K562 (cell line): ENCODE data around the gene TSPYL2. TPM values are rescaled to one million over a fixed set of nuclear protein-coding genes. Genes with fewer than 3 reads are reported as not detected.

ENCODE experiments used
- ATAC-seq: fragments of 200-7000 bp; cut with Tn5 transposase; 3 replicates; pipeline ENCODE4 v1.9.1; 2020; ENCODE audit warnings: moderate library complexity
- Bru-seq: library from RNA; stranded (reverse); fragments of 400-500 nt; gene quantifications from one replicate; lab custom pipeline; 2021; lab: Mats Ljungman, UMichigan
- BruChase-seq, 2 experiments: library from RNA; stranded (reverse); fragments of 400-500 nt; gene quantifications; one replicate each; lab custom pipeline; 2021; lab: Mats Ljungman, UMichigan
- BruUV-seq: library from RNA; stranded (reverse); fragments of 400-500 nt; replicated peaks from 2 replicates; lab custom pipeline; 2021; lab: Mats Ljungman, UMichigan
- CTCF ChIA-PET: fragments of 300-600 bp; formaldehyde crosslinking; extraction: SDS; loops from one replicate; lab custom pipeline; 2021; ENCODE audit warnings: low intra/inter-chr PET ratio; lab: Yijun Ruan, JAX
- POLR2A ChIA-PET: fragments of 300-600, 350-650 bp; sonication (Branson Sonifier 250); formaldehyde crosslinking; extraction: SDS; loops from one replicate; lab custom pipeline; 2021; ENCODE audit warnings: antibody characterized with exemption, inconsistent platforms; lab: Yijun Ruan, JAX
- DNase-seq, 4 experiments: peaks; one replicate each; pipeline versions ENCODE4 v3.0.0 to v3.0.0-alpha.2; 2011 to 2018; ENCODE audit warnings: low spot score in 3 of 4, mixed read lengths in 3 of 4; ENCODE audit errors: extremely low read depth in 1 of 4
- FAIRE-seq: peaks from 2 replicates; lab custom pipeline; 2011; peaks lifted over from hg19 to GRCh38; lab: Jason Lieb, UNC
- H2AFZ ChIP-seq: 2 replicates; pipeline ENCODE4 v1.6.0; 2011; ENCODE audit warnings: low read depth, low read length, control low read depth, inconsistent platforms
- H3K27ac ChIP-seq: fragments of 200-600 bp; 3 replicates; pipeline ENCODE4 v1.8.0; 2011; ENCODE audit warnings: low read depth, mild to moderate bottlenecking, control low read depth, inconsistent platforms, low read length, moderate library complexity, mixed read lengths; ENCODE audit errors: extremely low read depth
- H3K27me3 ChIP-seq, 2 experiments: fragments of 300-600 bp in 1 of 2; 2 replicates in 1 of 2; 3 replicates in 1 of 2; pipeline versions ENCODE4 v1.6.0 to v1.8.0; 2011; ENCODE audit warnings: inconsistent platforms in 2 of 2, low read length in 2 of 2, mild to moderate bottlenecking in 1 of 2, mixed read lengths in 1 of 2, moderate library complexity in 1 of 2; ENCODE audit not compliant: control insufficient read depth in 2 of 2, insufficient read depth in 2 of 2
- H3K36me3 ChIP-seq: fragments of 300-600 bp; 3 replicates; pipeline ENCODE4 v1.8.0; 2011; ENCODE audit warnings: mild to moderate bottlenecking, low read length, inconsistent platforms; ENCODE audit not compliant: control insufficient read depth, insufficient read depth
- H3K4me1 ChIP-seq, 2 experiments: fragments of 200-600 bp in 1 of 2; replicated peaks in 1 of 2; 2 replicates in 1 of 2; 3 replicates in 1 of 2; pipeline versions ENCODE4 v1.5.1 to v1.8.0; 2011; ENCODE audit warnings: inconsistent platforms in 2 of 2, low read length in 2 of 2, mild to moderate bottlenecking in 1 of 2, mixed read lengths in 1 of 2, moderate library complexity in 1 of 2; ENCODE audit not compliant: control insufficient read depth in 2 of 2, insufficient read depth in 2 of 2
- H3K4me2 ChIP-seq: 2 replicates; pipeline ENCODE4 v1.6.1; 2011; ENCODE audit warnings: low read length, control low read depth, inconsistent platforms, mixed read lengths; ENCODE audit not compliant: insufficient read depth
- H3K4me3 ChIP-seq: fragments of 200-600 bp; sonication (generic), shearing (Covaris generic); 2 replicates; pipeline ENCODE4 v1.5.1; 2016; ENCODE audit warnings: control low read depth, inconsistent platforms
- H3K79me2 ChIP-seq: fragments of 200-600 bp; 3 replicates; pipeline ENCODE4 v1.8.0; 2011; ENCODE audit warnings: low read length, inconsistent platforms; ENCODE audit not compliant: control insufficient read depth, insufficient read depth
- H3K9ac ChIP-seq, 2 experiments: 2 replicates each; pipeline versions ENCODE4 v1.6.0 to v1.6.1; 2011; ENCODE audit warnings: low read depth in 2 of 2, low read length in 2 of 2, control low read depth in 1 of 2, inconsistent platforms in 1 of 2, mild to moderate bottlenecking in 1 of 2, mixed read lengths in 1 of 2; ENCODE audit not compliant: insufficient read depth in 1 of 2
- H3K9me1 ChIP-seq: one replicate; pipeline ENCODE4 v1.6.0; 2011; ENCODE audit warnings: inconsistent platforms, mild to moderate bottlenecking, low read length, moderate library complexity; ENCODE audit not compliant: control insufficient read depth, insufficient read depth
- H3K9me3 ChIP-seq: replicated peaks from 2 replicates; pipeline ENCODE4 v1.5.1; 2011; ENCODE audit warnings: low read depth, low read length, inconsistent platforms; ENCODE audit not compliant: control insufficient read depth, insufficient read depth
- H4K20me1 ChIP-seq: replicated peaks from 2 replicates; pipeline ENCODE4 v1.6.1; 2011; ENCODE audit warnings: low read length, inconsistent platforms, mixed read lengths; ENCODE audit not compliant: control insufficient read depth, insufficient read depth
- ARID1B ChIP-seq: fragments of 450-650 bp; IDR thresholded peaks from 2 replicates; pipeline ENCODE4 v1.6.1; 2016; ENCODE audit warnings: antibody characterized with exemption, mild to moderate bottlenecking, inconsistent platforms
- CAMTA2 ChIP-seq: fragments of 250-450 bp; sonication (Bioruptor Pico); conservative IDR thresholded peaks from 2 replicates; pipeline ENCODE4 v1.5.1; 2022
- CEBPB ChIP-seq: fragments of 450-650 bp; IDR thresholded peaks from 2 replicates; pipeline ENCODE4 v1.6.1; 2016; ENCODE audit warnings: missing genetic modification characterization, missing compliant biosample characterization
- ELF2 ChIP-seq: fragments of 250-450 bp; sonication (Bioruptor Pico); IDR thresholded peaks from 2 replicates; pipeline ENCODE4 v1.5.0; 2021; ENCODE audit warnings: mild to moderate bottlenecking
- IRF2 ChIP-seq: sonication (generic); formaldehyde crosslinking; IDR thresholded peaks from 2 replicates; pipeline ENCODE4 v1.8.1; 2022; ENCODE audit warnings: mild to moderate bottlenecking, missing genetic modification reagents
- NFRKB ChIP-seq: fragments of 450-650 bp; IDR thresholded peaks from 2 replicates; pipeline ENCODE4 v1.6.1; 2016; ENCODE audit warnings: low read depth
- RFX1 ChIP-seq: fragments of 450-650 bp; IDR thresholded peaks from 2 replicates; pipeline ENCODE4 v1.6.1; 2016; ENCODE audit warnings: mild to moderate bottlenecking, moderate library complexity
- RHOXF2B ChIP-seq: fragments of 250-450 bp; sonication (Bioruptor Pico); conservative IDR thresholded peaks from 2 replicates; pipeline ENCODE4 v1.5.1; 2021
- SRSF3 ChIP-seq: fragments of 200-400 bp; formaldehyde crosslinking; IDR thresholded peaks from 2 replicates; pipeline ENCODE4 v1.6.1; 2016; ENCODE audit warnings: mild to moderate bottlenecking, low read length, moderate library complexity; ENCODE audit not compliant: insufficient read depth
- SUPT5H ChIP-seq: fragments of 450-650 bp; IDR thresholded peaks from 2 replicates; pipeline ENCODE4 v1.6.1; 2016
- ZKSCAN1 ChIP-seq: fragments of 150-350 bp; IDR thresholded peaks from 2 replicates; pipeline ENCODE4 v1.6.1; 2016; ENCODE audit warnings: low read depth, low read length
- ZNF324 ChIP-seq: fragments of 250-450 bp; sonication (Bioruptor Pico); IDR thresholded peaks from 2 replicates; pipeline ENCODE4 v1.4.0; 2020; ENCODE audit warnings: mild to moderate bottlenecking
- ZNF589 ChIP-seq: fragments of 200-800 bp; sonication (Bioruptor generic); IDR thresholded peaks from 2 replicates; pipeline ENCODE4 v1.6.1; 2016; ENCODE audit warnings: low read depth, missing genetic modification characterization, missing compliant biosample characterization
- ZNF644 ChIP-seq: fragments of 200-800 bp; sonication (Bioruptor generic); IDR thresholded peaks from 2 replicates; pipeline ENCODE4 v1.6.1; 2016; ENCODE audit warnings: low read depth, missing genetic modification characterization, missing compliant biosample characterization
- WGBS: fragments of 100-300 bp; shearing (Covaris generic); methylation state at CpG from one replicate; pipeline ENCODE4 v1.1.6; 2016; ENCODE audit warnings: low coverage, mixed read lengths; ENCODE audit not compliant: insufficient coverage; ENCODE audit errors: missing lambda C conversion rate; 5-methylcytosine and 5-hydroxymethylcytosine counted together
- in situ Hi-C: fragments of 300-500 bp; cut with MboI; formaldehyde crosslinking; loops from 4 replicates; pipeline ENCODE4 v1.15.0; 2018; ENCODE audit warnings: inconsistent platforms, mixed read lengths
- intact Hi-C: fragments of 100-400 bp; cut with micrococcal nuclease; formaldehyde crosslinking; loops from 2 replicates; pipeline ENCODE4 v1.14.2; 2022
- long read RNA-seq, 3 experiments: library from polyadenylated mRNA in 2 of 3; library from RNA in 1 of 3; unstranded in 2 of 3; stranded (forward) in 1 of 3; transcript quantifications; one replicate each; pipeline ENCODE4 v2.0.0, GENCODE V29; 2019 to 2022
- polyA minus RNA-seq, 3 experiments: library from RNA; depleted of rRNA, polyadenylated mRNA; stranded (reverse); fragments of >200 nt; gene quantifications; 2 replicates each; pipeline ENCODE4 v1.2.3, GENCODE V29; 2011
- polyA plus RNA-seq, 8 experiments: library from polyadenylated mRNA; depleted of rRNA in 4 of 8; stranded (reverse) in 5 of 8; unstranded in 3 of 8; fragments of >200 nt; fragmentation: Nextera tagmentation in 2 of 8; fragmentation: Illumina TruSeq in 1 of 8; extraction: Ambion mirVana in 2 of 8; extraction: Trizol in 1 of 8; gene quantifications; 2 replicates each; pipeline versions ENCODE4 v1.2.1 to v1.2.3, GENCODE V29; 2011 to 2014; ENCODE audit warnings: inconsistent platforms in 1 of 8, missing spikeins in 1 of 8
- total RNA-seq, 7 experiments: library from RNA; depleted of rRNA in 6 of 7; stranded (reverse); fragments of >200 nt in 6 of 7; fragmentation: Illumina TruSeq in 2 of 7; extraction: Trizol in 2 of 7; gene quantifications; 2 replicates each; pipeline versions ENCODE4 v1.2.1 to v1.2.3, GENCODE V29; 2011 to 2021; ENCODE audit warnings: low replicate concordance in 1 of 7
- TF ChIP-seq, protein P1 (sequence below): fragments of 450-650 bp; conservative IDR thresholded peaks from 2 replicates; pipeline ENCODE4 v1.6.1; 2016; ENCODE audit warnings: missing genetic modification characterization, low read depth, mild to moderate bottlenecking, missing compliant biosample characterization, moderate library complexity
- TF ChIP-seq, protein P2 (sequence below): fragments of 250-450 bp; sonication (Bioruptor Pico); IDR thresholded peaks from 2 replicates; pipeline ENCODE4 v1.5.0; 2020; ENCODE audit warnings: mild to moderate bottlenecking

The TSPYL2 gene
- 25.0 and 49.1 TPM in 2 replicates for total RNA-seq (2011; cell fraction: chromatin; rRNA removed; ENCODE audit: low replicate concordance)
- total RNA-seq (2011; cell fraction: nucleolus; rRNA removed): 11.3 and 20.2 TPM in 2 replicates
- 19.7 and 20.6 TPM in 2 replicates for total RNA-seq (2011; cell fraction: nucleoplasm; rRNA removed)
- total RNA-seq (2014; rRNA removed) (10.8 and 11.3 TPM in 2 replicates), total RNA-seq (2014; rRNA removed; fragmentation: Illumina TruSeq; extraction: Trizol) (7.4 and 9.8 TPM in 2 replicates), total RNA-seq (2015; rRNA removed; fragmentation: Illumina TruSeq; extraction: Trizol) (6.5 and 7.2 TPM in 2 replicates), total RNA-seq (2021) (10.8 and 12.1 TPM in 2 replicates), polyA plus RNA-seq (2011; rRNA removed) (18.6 and 20.0 TPM in 2 replicates), polyA plus RNA-seq (2014; fragmentation: Illumina TruSeq; extraction: Trizol) (16.8 and 17.1 TPM in 2 replicates), polyA plus RNA-seq (2014; fragmentation: Nextera tagmentation; extraction: Ambion mirVana) (under 1 TPM; 0.41 to 0.88 TPM), polyA plus RNA-seq (2014; rRNA removed) (11.0 and 15.7 TPM in 2 replicates), polyA minus RNA-seq (2011; rRNA and poly(A)+ RNA removed) (24.7 and 29.4 TPM in 2 replicates), Bru-seq, nascent RNA (percentile 72 among the genes with signal in this experiment), BruChase-seq, experiment 1, labeled RNA remaining after a 2-hour chase (percentile 69 among the genes with signal in this experiment), BruChase-seq, experiment 2, labeled RNA remaining after a 6-hour chase (percentile 76 among the genes with signal in this experiment)
- polyA plus RNA-seq (2011; cell fraction: cytosol; rRNA removed): 8.4 and 9.5 TPM in 2 replicates
- 63.1 and 81.1 TPM in 2 replicates for polyA plus RNA-seq (2011; cell fraction: nucleus; rRNA removed)
- polyA plus RNA-seq (2012): 12.1 and 13.5 TPM in 2 replicates
- 6.0 and 8.6 TPM in 2 replicates for polyA minus RNA-seq (2011; cell fraction: cytosol; rRNA and poly(A)+ RNA removed)
- 6.3 and 8.8 TPM in 2 replicates for polyA minus RNA-seq (2011; cell fraction: nucleus; rRNA and poly(A)+ RNA removed)
- long read RNA-seq, experiment 1, transcript TSPYL2-201 (7 exons, 2,815 nt): major isoform, 17 of 24 reads
- long read RNA-seq, experiment 1, partial matches to known transcripts: 3 of 24 reads
- long read RNA-seq, experiment 1, other reads (novel, unspliced or antisense): 4 of 24 reads
- long read RNA-seq, experiment 2, partial matches to known transcripts: 4 of 8 reads
- long read RNA-seq, experiment 2, other reads (novel, unspliced or antisense): 0 of 8 reads
- long read RNA-seq, experiment 3, partial matches to known transcripts: 5 of 5 reads
- long read RNA-seq, experiment 3, other reads (novel, unspliced or antisense): 0 of 5 reads

DNA sequence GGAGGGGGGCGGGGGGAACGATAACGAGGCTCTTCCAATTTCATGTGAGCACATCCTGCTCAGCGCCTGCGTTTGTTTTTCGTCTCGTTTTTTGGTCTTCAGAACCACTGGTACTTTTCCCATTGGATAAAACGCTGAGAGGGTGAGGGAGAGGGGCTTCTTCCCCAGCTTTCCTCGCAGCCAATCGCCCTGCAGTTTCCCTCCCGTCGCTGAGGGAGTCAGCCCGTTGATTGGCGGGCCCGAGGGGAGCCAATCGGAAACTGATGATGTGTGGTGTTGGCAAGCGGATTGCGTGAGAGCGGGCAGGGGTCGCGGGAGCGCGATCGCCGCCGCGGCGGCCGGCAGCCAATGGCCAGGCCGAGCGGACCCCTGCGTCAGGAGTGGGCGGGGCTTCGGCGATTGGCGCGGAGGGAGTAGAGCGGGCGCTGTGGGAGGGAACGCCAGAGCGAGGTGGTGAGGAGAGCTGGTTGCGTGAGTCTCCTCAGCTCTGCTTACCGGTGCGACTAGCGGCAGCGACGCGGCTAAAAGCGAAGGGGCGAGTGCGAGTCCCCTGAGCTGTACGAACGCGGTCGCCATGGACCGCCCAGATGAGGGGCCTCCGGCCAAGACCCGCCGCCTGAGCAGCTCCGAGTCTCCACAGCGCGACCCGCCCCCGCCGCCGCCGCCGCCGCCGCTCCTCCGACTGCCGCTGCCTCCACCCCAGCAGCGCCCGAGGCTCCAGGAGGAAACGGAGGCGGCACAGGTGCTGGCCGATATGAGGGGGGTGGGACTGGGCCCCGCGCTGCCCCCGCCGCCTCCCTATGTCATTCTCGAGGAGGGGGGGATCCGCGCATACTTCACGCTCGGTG lies at the start of gene TSPYL2:
Gene TSPYL2, plus strand, starts transcription at position 443 of the 848 bp plus-strand sequence. Its CDS starts 132 bp downstream, at position 575.
- BruUV-seq: no TSS peak
- H2AFZ ChIP-seq: peak within 1 kb of the TSS; percentile 70; the same call in 1 of the 2 replicates
- peaks cover 10% of the 10 kb centered on the region for H3K79me2 ChIP-seq
- intact Hi-C loops: no loop called here
- ATAC-seq (peak; percentile 97), DNase-seq (peak; percentile 78 to 92 (median 84)), FAIRE-seq (peak; percentile 89)
- WGBS: 4% methylated on average over 27 of the region's 86 CpGs
- H3K4me2 ChIP-seq: peak within 1 kb of the TSS; percentile 75
- peak within 1 kb of the TSS; percentile 46 to 92; a peak in 3 of 4 replicates for H3K9ac ChIP-seq
- peaks cover 0 to 16% of the 10 kb centered on the region in 2 experiments; a peak in 3 of 5 replicates for H3K4me1 ChIP-seq
- H3K4me3 ChIP-seq: peak within 1 kb of the TSS; percentile 57
- in situ Hi-C loops: no loop called here
- H3K9me1 ChIP-seq: no peaks in the 10 kb centered on the region
- H3K27ac ChIP-seq: peak within 1 kb of the TSS; percentile 64
- 0 out of 2 replicates have a peak, but pooled peaks cover 3% of the 10 kb centered on the region for H4K20me1 ChIP-seq
- CTCF ChIA-PET: no interaction called here
- H3K27me3 ChIP-seq: no peaks in the 10 kb centered on the region; a peak in 1 of 5 replicates
- POLR2A ChIA-PET: interaction anchor here (0.6 to 1.0 kb wide), 7 partner anchors 12 to 340 kb away, joined by 3 read pairs; partner anchors contain the start of genes KANTR, RIBC1 and SMC1A
- peaks cover 18% of the 10 kb centered on the region; the same call in 2 of the 3 replicates for H3K36me3 ChIP-seq
- no peaks in the 10 kb centered on the region for H3K9me3 ChIP-seq
- no peak for TF ChIP-seq RHOXF2B (CRISPR knock-in tag)
- TF ChIP-seq ZNF589: no peak
- TF ChIP-seq, protein P1, sequence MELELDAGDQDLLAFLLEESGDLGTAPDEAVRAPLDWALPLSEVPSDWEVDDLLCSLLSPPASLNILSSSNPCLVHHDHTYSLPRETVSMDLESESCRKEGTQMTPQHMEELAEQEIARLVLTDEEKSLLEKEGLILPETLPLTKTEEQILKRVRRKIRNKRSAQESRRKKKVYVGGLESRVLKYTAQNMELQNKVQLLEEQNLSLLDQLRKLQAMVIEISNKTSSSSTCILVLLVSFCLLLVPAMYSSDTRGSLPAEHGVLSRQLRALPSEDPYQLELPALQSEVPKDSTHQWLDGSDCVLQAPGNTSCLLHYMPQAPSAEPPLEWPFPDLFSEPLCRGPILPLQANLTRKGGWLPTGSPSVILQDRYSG (tag): no peak
- TF ChIP-seq, protein P2, sequence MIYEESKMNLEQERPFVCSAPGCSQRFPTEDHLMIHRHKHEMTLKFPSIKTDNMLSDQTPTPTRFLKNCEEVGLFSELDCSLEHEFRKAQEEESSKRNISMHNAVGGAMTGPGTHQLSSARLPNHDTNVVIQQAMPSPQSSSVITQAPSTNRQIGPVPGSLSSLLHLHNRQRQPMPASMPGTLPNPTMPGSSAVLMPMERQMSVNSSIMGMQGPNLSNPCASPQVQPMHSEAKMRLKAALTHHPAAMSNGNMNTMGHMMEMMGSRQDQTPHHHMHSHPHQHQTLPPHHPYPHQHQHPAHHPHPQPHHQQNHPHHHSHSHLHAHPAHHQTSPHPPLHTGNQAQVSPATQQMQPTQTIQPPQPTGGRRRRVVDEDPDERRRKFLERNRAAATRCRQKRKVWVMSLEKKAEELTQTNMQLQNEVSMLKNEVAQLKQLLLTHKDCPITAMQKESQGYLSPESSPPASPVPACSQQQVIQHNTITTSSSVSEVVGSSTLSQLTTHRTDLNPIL (CRISPR knock-in tag): no peak
- no peak for TF ChIP-seq ARID1B
- no peak for TF ChIP-seq NFRKB
- TF ChIP-seq ZKSCAN1: no peak
- TF ChIP-seq CAMTA2 (CRISPR knock-in tag): no peak
- TF ChIP-seq ZNF644 (tag): no peak
- peak; percentile 86 for TF ChIP-seq SUPT5H
- no peak for TF ChIP-seq IRF2
- TF ChIP-seq ELF2 (CRISPR knock-in tag): no peak
- no peak for TF ChIP-seq SRSF3
- TF ChIP-seq CEBPB (tag): peak; percentile 60; the same call in 1 of the 2 replicates
- TF ChIP-seq RFX1: no peak
- TF ChIP-seq ZNF324 (CRISPR knock-in tag): no peak
